ELF-1 (cell line): ENCODE data around the gene TMEM43.
"Not testable (repeated sequence)": the region's sequence is repeated elsewhere in the genome, so short reads cannot be mapped to it uniquely, and the experiment has no call there.

Source experiments
- DNase-seq: peaks from one replicate; pipeline ENCODE4 v3.0.0-alpha.2; 2016; ENCODE audit warnings: low read depth, low spot score

The TMEM43 gene

DNA sequence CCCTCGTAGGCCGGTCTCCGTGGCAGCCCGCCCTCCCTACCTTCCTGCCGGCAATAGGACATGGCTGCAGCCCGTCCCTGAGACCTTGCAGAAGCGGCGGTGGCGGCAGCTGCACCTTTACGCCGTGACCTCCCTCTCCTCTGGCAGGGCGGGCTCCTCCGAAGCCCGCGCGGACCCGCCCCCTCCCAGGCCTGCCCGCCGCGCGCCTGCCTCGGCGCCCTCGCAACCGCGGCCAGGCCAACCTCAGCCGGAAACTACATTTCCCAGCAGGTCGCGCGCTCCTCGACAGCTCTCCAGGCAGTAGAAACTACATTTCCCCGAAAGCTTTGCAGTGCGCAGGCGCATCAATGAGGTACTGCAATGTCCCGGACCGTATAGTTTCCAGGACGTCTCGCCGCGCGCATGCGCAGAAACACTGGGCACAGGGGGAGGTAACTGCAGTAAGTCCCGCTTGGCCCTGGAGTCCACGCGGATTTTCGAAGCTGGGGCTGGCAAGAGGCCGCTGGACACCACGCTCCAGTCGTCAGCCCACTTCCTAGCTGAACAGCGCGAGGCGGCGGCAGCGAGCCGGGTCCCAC, at the start of gene TMEM43, which contains the start of gene CHCHD4:
Gene TMEM43 (plus strand): TSS at position 438 of the 578 bp plus-strand sequence. CDS start 142 bp downstream, outside the sequence.
Gene CHCHD4 (minus strand): TSS at position 256 of the 578 bp plus-strand sequence. CDS start 194 bp downstream, at position 62.
- DNase-seq: peak; percentile 99

DNA sequence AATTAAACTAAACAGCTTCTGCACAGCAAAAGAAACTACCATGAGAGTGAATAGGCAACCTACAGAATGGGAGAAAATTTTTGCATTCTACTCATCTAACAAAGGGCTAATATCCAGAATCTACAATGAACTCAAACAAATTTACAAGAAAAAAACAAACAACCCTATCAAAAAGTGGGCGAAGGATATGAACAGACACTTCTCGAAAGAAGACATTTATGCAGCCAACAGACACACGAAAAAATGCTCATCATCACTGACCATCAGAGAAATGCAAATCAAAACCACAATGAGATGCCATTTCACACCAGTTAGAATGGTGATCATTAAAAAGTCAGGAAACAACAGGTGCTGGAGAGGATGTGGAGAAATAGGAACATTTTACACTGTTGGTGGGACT, 49.6 kb upstream of the TMEM43 start:
- not testable (repeated sequence) for DNase-seq

GRCh38 chr3:14077310-14077709, 47.5 kb upstream of the TMEM43 start:
- DNase-seq: no peak

GRCh38 chr3:14082108-14082657, 42.7 kb upstream of the TMEM43 start:
- DNase-seq: no peak

DNA sequence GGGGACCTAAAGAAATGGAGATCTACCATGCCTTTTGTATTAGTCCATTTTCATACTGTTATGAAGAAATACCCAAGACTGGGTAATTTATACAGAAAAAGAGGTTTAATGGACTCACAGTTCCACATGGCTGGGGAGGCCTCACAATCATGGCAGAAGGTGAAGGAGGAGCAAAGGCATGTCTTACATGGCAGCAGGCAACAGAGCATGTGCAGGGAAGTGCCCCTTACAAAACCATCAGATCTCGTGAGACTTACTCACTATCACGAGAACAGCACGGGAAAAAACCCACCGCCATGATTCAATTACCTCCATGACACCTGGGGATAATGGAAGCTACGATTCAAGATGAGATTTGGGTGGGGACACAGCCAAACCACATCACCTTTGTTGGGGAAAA, 37.4 kb upstream of the TMEM43 start:
- not testable (repeated sequence) for DNase-seq

DNA sequence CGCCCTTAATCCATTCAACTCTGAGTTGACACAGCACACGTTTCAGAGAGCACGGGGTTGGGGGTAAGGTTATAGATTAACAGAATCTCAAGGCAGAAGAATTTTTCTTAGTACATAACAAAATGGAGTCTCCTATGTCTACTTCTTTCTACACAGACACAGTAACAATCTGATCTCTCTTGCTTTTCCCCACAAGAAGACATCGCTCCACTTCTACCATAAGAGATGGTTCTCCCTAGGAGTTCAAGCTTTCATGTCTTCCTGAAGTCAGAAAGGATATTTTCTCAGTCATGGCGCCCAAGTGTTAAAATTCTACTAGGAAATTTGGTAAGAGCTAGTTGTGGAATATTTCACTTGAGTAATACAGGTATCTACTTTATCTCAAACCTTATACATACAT, 32.9 kb upstream of the TMEM43 start:
- DNase-seq: not testable (repeated sequence)

- no peak for DNase-seq
These were observed 32.4 kb upstream of the TMEM43 start for GRCh38 chr3:14092464-14092863.

DNA sequence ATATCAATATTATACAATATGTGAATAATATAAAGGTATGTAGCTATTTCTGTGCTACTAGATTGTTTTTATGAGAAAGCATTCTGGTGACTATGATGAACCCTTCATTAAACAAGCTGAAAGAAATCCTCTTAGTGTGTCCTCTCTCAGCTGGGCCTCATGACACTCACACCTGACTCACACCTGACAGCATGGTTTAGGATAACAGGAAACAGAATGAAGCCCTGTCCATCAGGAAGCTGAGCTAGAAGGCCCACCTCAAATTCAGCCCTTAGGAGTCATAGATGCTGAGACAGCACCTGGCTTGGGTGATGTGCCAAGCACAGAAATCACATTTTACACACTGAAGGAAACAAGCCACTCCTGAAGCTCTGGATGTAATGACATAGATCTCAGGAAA, 31.0 kb upstream of the TMEM43 start:
- no peak for DNase-seq

- DNase-seq: no peak
These were observed 28.1 kb upstream of the TMEM43 start for GRCh38 chr3:14096742-14097141.

DNA sequence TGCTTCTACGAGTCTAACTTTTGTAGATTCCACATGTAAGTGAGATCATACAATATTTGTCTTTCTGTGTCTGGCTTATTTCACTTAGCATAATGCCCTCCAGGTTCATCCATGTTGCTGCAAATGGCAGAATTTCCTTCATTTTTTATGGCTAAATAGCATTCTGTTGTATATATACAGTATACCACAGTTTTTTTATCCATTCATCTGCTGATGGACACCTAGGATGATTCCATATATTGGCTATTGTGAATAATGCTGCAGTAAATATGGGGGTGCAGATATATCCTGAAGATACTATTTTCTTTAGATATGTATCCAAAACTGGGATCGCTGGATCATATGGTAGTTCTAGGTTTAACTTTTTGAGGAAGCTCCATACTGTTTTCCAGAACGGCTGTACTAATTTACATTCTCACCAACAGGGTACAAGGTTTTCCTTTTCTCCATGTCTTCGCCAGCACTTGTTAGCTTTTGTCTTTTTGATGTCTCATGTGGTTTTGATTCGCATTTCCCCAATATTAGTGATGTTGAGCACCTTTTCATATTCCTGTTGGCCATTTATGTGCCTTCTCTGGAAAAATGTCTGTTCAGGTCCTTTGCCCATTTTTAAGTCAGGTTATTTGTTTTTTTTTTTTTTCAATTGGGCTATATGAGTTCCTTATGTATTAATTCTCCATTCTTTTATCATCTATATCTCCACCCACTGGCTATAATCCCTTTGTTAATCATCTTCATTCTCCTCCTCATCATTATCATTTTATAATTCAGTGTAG, 27.0 kb upstream of the TMEM43 start:
- DNase-seq: no peak

GRCh38 chr3:14109821-14110220, 15.0 kb upstream of the TMEM43 start:
- not testable (repeated sequence) for DNase-seq

- DNase-seq: no peak
These were observed 14.2 kb upstream of the TMEM43 start for GRCh38 chr3:14110699-14111098.

DNA sequence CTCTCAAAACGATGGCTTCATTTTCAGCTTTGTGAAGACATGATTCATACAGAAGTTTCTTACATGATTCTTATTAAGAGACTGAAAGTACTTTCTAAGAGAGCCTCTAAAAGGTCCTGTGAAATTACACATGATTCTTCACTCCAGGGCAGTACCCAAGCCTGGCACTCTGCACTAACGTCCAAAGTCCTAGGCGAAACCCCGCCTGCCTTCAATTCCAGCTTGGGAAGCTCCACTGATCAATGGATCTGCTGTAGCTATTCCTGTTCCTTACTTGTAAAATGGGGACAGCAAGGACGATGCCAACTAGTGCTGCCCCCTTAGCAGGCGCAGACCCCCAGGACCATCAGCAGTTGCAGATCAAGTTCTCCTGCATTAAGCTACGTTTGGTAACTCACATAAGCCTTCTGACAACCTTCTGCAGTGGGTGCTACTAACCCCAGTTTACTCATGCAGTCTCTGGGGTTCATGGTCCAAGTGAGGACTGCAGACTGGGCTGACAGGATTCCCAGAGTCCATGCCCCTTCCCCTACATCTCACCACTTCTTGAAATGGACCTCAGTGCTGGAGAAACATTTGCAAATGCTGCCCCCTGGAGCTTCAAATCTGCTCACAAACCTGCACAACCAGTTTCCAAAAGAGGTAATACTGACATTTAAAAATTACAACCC, 10.8 kb upstream of the TMEM43 start:
- peak; percentile 32 for DNase-seq

DNA sequence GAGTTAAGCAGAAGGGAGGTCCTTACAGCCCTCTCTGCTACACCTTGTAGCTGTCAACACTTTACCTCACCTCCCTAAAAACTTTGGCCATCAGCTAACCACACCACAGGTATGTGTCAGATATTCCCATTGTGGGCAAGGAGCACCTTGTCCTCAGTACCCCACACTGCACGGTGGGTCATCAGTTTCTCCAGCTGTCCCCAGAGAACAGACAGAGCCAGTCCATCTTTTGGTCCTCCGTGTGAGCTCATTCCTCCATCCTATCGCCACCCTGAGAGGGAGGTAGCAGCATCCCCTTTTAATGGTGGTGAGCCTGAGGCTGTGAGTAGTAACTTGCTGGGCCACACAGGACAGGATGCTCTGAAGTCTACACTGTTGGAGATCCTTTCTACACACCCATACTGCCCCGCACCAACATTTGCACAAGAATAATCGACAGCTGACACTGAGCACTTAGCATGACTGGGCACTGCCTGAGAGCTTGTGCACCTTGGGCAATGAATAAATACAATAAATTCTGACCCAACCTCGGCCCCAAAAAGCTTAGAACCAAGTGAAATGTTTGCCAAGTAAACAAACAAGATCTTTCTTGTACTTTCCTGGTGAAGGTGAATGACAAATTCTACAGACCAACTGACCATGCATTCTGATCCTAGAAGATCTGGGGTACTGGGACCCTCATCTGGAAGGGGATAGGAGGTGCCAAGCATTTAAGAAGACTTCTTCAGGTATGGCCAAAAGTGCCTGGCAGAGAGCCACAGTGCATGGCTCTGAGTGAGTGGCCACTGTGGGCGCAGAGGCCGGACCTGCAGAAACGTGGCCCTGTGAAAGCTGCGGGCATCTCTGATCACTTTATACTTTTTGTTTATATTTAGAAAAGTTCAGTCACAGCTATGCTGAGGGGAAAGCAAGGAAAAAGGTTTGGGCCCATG, 7.1 kb upstream of the TMEM43 start:
- DNase-seq: no peak

DNA sequence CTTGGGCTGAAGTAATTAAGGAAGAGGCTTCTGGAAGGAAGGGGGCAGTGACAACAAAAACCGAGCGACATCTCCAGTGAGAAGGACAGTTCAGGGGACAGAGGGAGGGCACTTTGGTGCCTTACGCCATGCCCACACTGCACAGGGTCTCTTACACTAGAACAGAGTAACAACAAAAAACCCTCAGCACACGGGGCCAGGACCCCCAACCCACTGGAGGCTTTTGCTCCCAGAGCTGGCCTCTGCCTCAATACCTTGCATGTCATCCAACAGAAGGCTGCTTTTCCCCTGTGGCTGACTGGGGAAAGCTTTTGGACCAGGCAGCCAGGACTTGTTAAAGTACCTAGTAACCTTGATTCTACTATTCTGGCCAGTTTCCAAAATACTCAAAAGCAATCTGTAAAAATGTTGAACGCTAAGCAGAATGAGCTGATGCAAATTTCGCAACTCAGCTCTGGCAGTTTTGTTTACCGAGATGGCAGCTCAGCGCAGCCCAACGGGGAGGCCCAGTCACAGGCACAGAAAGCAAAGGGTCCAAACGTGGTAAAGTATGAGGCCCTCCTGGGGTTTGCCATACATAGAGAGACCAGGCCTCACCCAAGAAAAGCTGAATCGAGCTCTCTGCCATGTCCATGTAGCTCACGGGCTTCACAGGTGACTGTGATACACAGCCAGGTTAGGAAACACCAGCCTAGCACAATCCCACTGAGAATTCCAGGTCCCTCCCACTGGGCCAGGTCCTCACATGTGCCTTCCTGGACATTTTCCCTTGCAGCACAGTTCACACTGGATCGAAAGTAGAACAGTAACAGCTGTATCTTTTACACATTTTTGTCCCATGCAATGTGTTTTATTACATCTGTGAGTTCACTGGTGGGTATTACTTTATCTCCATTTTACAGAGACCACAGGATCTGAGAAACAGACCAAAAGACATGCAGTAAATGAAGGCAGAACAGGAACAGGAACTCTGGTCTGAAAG, 6.2 kb upstream of the TMEM43 start:
- no peak for DNase-seq

DNA sequence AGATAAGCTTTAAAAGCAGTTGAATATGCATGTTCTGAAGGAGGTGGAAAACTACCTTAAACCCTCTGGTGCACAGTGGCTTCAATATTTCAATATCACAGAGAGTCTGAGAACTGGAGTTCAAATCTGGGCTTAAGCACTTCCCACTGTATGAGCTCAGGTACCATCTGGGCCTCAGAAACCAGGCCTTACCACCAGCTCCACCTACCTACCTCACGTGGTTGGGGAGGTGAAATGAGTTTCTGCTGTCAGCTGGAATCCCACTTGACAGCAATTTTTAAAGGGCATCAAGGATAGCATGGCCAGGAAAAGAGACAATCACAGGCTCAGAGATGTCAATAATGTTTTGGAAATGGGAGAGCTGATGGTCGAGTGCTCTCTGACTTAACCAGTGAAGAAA, 5.2 kb upstream of the TMEM43 start:
- no peak for DNase-seq

DNA sequence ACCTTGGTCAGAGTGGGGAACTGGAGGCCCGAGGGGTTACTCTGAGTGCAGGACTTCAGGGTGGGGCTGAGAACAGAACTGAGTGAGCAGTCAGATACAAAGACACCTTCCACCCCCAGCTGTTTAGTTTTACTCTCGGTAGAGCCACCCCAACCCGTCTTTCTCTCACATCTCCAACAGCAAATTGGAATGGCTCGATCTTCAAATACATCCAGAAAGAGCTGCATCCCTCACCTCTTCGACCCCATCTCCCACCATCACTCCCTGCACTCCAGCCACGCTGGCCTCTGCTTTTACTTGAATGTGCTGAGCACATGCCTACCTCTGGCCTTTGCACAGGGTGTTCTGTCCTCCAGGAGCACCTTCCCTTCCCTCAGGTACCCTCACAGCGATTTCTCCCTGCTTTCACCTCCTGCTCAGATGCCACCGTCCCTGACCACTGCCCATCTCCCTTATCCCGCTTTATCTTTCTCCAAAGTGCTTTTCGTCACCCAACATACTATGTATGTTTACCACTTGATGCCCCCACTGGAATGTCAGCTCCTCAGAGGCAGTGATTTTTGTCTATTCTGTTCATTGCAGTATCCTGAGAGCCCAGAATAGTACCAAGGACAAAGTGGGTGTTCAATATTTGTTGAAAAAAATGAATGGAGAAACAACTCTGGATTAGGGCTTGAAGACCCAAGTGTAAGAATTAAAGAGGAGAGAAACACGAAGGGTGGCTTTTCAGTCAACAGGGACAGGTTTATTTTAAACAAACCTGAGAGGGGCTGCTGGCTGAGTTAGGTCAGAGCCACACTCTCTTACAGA, 4.5 kb upstream of the TMEM43 start:
- no peak for DNase-seq

GRCh38 chr3:14120921-14121448, 3.9 kb upstream of the TMEM43 start:
- not testable (repeated sequence) for DNase-seq

GRCh38 chr3:14121859-14122258, 3.0 kb upstream of the TMEM43 start:
- DNase-seq: peak; percentile 92
